Measurements from ENCODE around the gene TMEM151B. TPM values are rescaled to one million over a fixed set of nuclear protein-coding genes. Genes with fewer than 3 reads are reported as not detected.
A peak's percentile ranks its signal among the peaks of the same experiment; 100 is the strongest.
"Not testable (repeated sequence)": the region's sequence is repeated elsewhere in the genome, so short reads cannot be mapped to it uniquely, and the experiment has no call there.

The TMEM151B gene
- total RNA-seq, 1 experiment from 2014 or later = 0.04 TPM

- Histone ChIP-seq H3K79me2 (ENCODE audit: low read length) (peaks cover 31% of the 10 kb centered on the region), H3K4me3 (ENCODE audit: low read length) (no peak overlapping the region), H3K4me1 (ENCODE audit: low read length) (peaks cover 23% of the 10 kb centered on the region), H3K4me2 (ENCODE audit: low read depth, low read length, poor library complexity, severe bottlenecking) (no peak overlapping the region), H3K27me3 (ENCODE audit: low read length) (no peaks in the 10 kb centered on the region), H3K9me3 (ENCODE audit: low read length) (no peaks in the 10 kb centered on the region), H3K9ac (ENCODE audit: low read length) (no peak overlapping the region), H3K27ac (ENCODE audit: low read length) (no peak overlapping the region), H4K20me1 (ENCODE audit: insufficient read depth, low read depth, low read length) (no peaks in the 10 kb centered on the region), H2AFZ (ENCODE audit: low read length) (no peak overlapping the region), H3K36me3 (ENCODE audit: insufficient read depth, low read length) (no peaks in the 10 kb centered on the region; the same call in 1 of the 2 replicates), H3K9me2 (replicated peaks; ENCODE audit: insufficient read depth, low read length) (no peaks in the 10 kb centered on the region)
- no peak for DNase-seq
Measured at GRCh38 chr6:44229376-44230033, 40.7 kb upstream of the TMEM151B start.

GRCh38 chr6:44230034-44230675 lies 40.1 kb upstream of the TMEM151B start:
- no peak overlapping the region for H3K4me2 ChIP-seq (ENCODE audit: low read depth, low read length, poor library complexity, severe bottlenecking)
- DNase-seq = no peak
- H3K9me2 ChIP-seq (replicated peaks; ENCODE audit: insufficient read depth, low read length) = no peaks in the 10 kb centered on the region
- H3K36me3 ChIP-seq (ENCODE audit: insufficient read depth, low read length) = no peaks in the 10 kb centered on the region; the same call in 1 of the 2 replicates
- H4K20me1 ChIP-seq (ENCODE audit: insufficient read depth, low read depth, low read length) = no peaks in the 10 kb centered on the region
- H3K4me3 ChIP-seq (ENCODE audit: low read length) = no peak overlapping the region
- H3K27me3 ChIP-seq (ENCODE audit: low read length) = no peaks in the 10 kb centered on the region
- no peaks in the 10 kb centered on the region for H3K9me3 ChIP-seq (ENCODE audit: low read length)
- H3K4me1 ChIP-seq (ENCODE audit: low read length) = peaks cover 16% of the 10 kb centered on the region
- H3K27ac ChIP-seq (ENCODE audit: low read length) = no peak overlapping the region
- H2AFZ ChIP-seq (ENCODE audit: low read length) = no peak overlapping the region
- no peak overlapping the region for H3K9ac ChIP-seq (ENCODE audit: low read length)
- H3K79me2 ChIP-seq (ENCODE audit: low read length) = peaks cover 24% of the 10 kb centered on the region

- not testable (repeated sequence) for H3K36me3 ChIP-seq (ENCODE audit: insufficient read depth, low read length); H3K9ac ChIP-seq (ENCODE audit: low read length); DNase-seq; H3K4me3 ChIP-seq (ENCODE audit: low read length); H3K27me3 ChIP-seq (ENCODE audit: low read length); H2AFZ ChIP-seq (ENCODE audit: low read length); H3K9me2 ChIP-seq (replicated peaks; ENCODE audit: insufficient read depth, low read length); H3K4me2 ChIP-seq (ENCODE audit: low read depth, low read length, poor library complexity, severe bottlenecking); H3K4me1 ChIP-seq (ENCODE audit: low read length); H4K20me1 ChIP-seq (ENCODE audit: insufficient read depth, low read depth, low read length); H3K27ac ChIP-seq (ENCODE audit: low read length); H3K9me3 ChIP-seq (ENCODE audit: low read length)
- peaks cover 11% of the 10 kb centered on the region for H3K79me2 ChIP-seq (ENCODE audit: low read length)
Measured at GRCh38 chr6:44231426-44231825, 38.8 kb upstream of the TMEM151B start.

- Histone ChIP-seq H3K4me1 (ENCODE audit: low read length) (peaks cover 9% of the 10 kb centered on the region), H3K79me2 (ENCODE audit: low read length) (peaks cover 3% of the 10 kb centered on the region; the same call in 1 of the 2 replicates), H3K36me3 (ENCODE audit: insufficient read depth, low read length) (no peaks in the 10 kb centered on the region; the same call in 1 of the 2 replicates), H3K4me2 (ENCODE audit: low read depth, low read length, poor library complexity, severe bottlenecking) (no peak overlapping the region), H3K27ac (ENCODE audit: low read length) (no peak overlapping the region), H3K9me3 (ENCODE audit: low read length) (no peaks in the 10 kb centered on the region), H3K9ac (ENCODE audit: low read length) (no peak overlapping the region), H3K27me3 (ENCODE audit: low read length) (no peaks in the 10 kb centered on the region), H3K9me2 (replicated peaks; ENCODE audit: insufficient read depth, low read length) (no peaks in the 10 kb centered on the region), H4K20me1 (ENCODE audit: insufficient read depth, low read depth, low read length) (no peaks in the 10 kb centered on the region), H2AFZ (ENCODE audit: low read length) (no peak overlapping the region), H3K4me3 (ENCODE audit: low read length) (no peak overlapping the region)
- no peak for DNase-seq
Measured at GRCh38 chr6:44232676-44233566, 37.3 kb upstream of the TMEM151B start.

- Histone ChIP-seq H3K27me3 (ENCODE audit: low read length) (no peaks in the 10 kb centered on the region), H2AFZ (ENCODE audit: low read length) (no peak overlapping the region), H3K27ac (ENCODE audit: low read length) (no peak overlapping the region), H3K36me3 (ENCODE audit: insufficient read depth, low read length) (no peaks in the 10 kb centered on the region; the same call in none of the 2 replicates), H3K9ac (ENCODE audit: low read length) (no peak overlapping the region), H4K20me1 (ENCODE audit: insufficient read depth, low read depth, low read length) (no peaks in the 10 kb centered on the region), H3K79me2 (ENCODE audit: low read length) (no peaks in the 10 kb centered on the region), H3K9me3 (ENCODE audit: low read length) (no peaks in the 10 kb centered on the region), H3K4me2 (ENCODE audit: low read depth, low read length, poor library complexity, severe bottlenecking) (no peak overlapping the region), H3K4me1 (ENCODE audit: low read length) (peaks cover 16% of the 10 kb centered on the region), H3K4me3 (ENCODE audit: low read length) (no peak overlapping the region), H3K9me2 (replicated peaks; ENCODE audit: insufficient read depth, low read length) (no peaks in the 10 kb centered on the region)
- no peak for DNase-seq
Measured at GRCh38 chr6:44233567-44234100, 36.6 kb upstream of the TMEM151B start.

GRCh38 chr6:44234101-44235025 lies 35.9 kb upstream of the TMEM151B start:
- Histone ChIP-seq H3K27me3 (ENCODE audit: low read length) (no peaks in the 10 kb centered on the region), H2AFZ (ENCODE audit: low read length) (no peak overlapping the region), H3K4me2 (ENCODE audit: low read depth, low read length, poor library complexity, severe bottlenecking) (no peak overlapping the region), H3K36me3 (ENCODE audit: insufficient read depth, low read length) (no peaks in the 10 kb centered on the region; the same call in 1 of the 2 replicates), H3K4me1 (ENCODE audit: low read length) (peaks cover 16% of the 10 kb centered on the region), H3K9me2 (replicated peaks; ENCODE audit: insufficient read depth, low read length) (no peaks in the 10 kb centered on the region), H3K9me3 (ENCODE audit: low read length) (no peaks in the 10 kb centered on the region), H3K27ac (ENCODE audit: low read length) (no peak overlapping the region), H4K20me1 (ENCODE audit: insufficient read depth, low read depth, low read length) (no peaks in the 10 kb centered on the region), H3K4me3 (ENCODE audit: low read length) (no peak overlapping the region), H3K79me2 (ENCODE audit: low read length) (no peaks in the 10 kb centered on the region), H3K9ac (ENCODE audit: low read length) (no peak overlapping the region)
- peak; percentile 70 for DNase-seq

- H3K4me3 ChIP-seq (ENCODE audit: low read length) = no peak overlapping the region
- H3K27me3 ChIP-seq (ENCODE audit: low read length) = no peaks in the 10 kb centered on the region
- peaks cover 16% of the 10 kb centered on the region for H3K4me1 ChIP-seq (ENCODE audit: low read length)
- no peaks in the 10 kb centered on the region for H4K20me1 ChIP-seq (ENCODE audit: insufficient read depth, low read depth, low read length)
- no peaks in the 10 kb centered on the region; the same call in 1 of the 2 replicates for H3K36me3 ChIP-seq (ENCODE audit: insufficient read depth, low read length)
- no peaks in the 10 kb centered on the region for H3K79me2 ChIP-seq (ENCODE audit: low read length)
- no peaks in the 10 kb centered on the region for H3K9me2 ChIP-seq (replicated peaks; ENCODE audit: insufficient read depth, low read length)
- no peaks in the 10 kb centered on the region for H3K9me3 ChIP-seq (ENCODE audit: low read length)
- no peak overlapping the region for H3K9ac ChIP-seq (ENCODE audit: low read length)
- no peak for DNase-seq
- no peak overlapping the region for H3K27ac ChIP-seq (ENCODE audit: low read length)
- no peak overlapping the region for H3K4me2 ChIP-seq (ENCODE audit: low read depth, low read length, poor library complexity, severe bottlenecking)
- H2AFZ ChIP-seq (ENCODE audit: low read length) = no peak overlapping the region
Measured at GRCh38 chr6:44235269-44235668, 35.0 kb upstream of the TMEM151B start.
